T47D (cell line): ENCODE results near the gene PIWIL1.

Source experiments
- DNase-seq, 2 experiments: peaks; one replicate each; pipeline versions ENCODE4 v3.0.0 to v3.0.0-alpha.2; 2011 to 2012; ENCODE audit warnings: low read depth in 1 of 2, low spot score in 1 of 2
- JUND ChIP-seq: IDR thresholded peaks from 2 replicates; pipeline ENCODE4 v1.6.1; 2012; ENCODE audit warnings: low read depth
- in situ Hi-C: cut with HindIII; loops from 2 replicates; pipeline ENCODE4 v1.10.0; 2016; ENCODE audit warnings: low sequenced_read_pairs, low pct_unique_long_range_greater_than_20kb

PIWIL1 gene

DNA sequence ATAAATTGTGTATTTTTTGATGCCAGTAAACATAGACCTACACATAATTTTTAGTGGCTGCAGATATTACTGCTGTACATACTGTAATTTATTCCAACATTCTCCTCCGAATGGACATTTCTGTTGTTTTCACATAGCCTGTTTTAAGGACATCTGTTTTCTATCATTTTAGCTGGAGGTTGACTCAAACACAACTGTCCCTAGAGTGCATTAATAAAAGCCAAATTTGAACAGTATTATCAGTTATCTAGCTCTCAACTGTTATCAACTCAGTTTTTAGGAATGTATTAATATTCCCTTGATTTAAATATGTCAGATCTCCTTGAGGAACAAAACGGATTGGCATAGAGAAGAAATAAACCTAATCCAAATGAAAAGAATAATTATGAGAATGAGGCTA, 17.2 kb upstream of the PIWIL1 start:
- in situ Hi-C loops: no loop called here
- no peak for TF ChIP-seq JUND
- DNase-seq: no peak

DNA sequence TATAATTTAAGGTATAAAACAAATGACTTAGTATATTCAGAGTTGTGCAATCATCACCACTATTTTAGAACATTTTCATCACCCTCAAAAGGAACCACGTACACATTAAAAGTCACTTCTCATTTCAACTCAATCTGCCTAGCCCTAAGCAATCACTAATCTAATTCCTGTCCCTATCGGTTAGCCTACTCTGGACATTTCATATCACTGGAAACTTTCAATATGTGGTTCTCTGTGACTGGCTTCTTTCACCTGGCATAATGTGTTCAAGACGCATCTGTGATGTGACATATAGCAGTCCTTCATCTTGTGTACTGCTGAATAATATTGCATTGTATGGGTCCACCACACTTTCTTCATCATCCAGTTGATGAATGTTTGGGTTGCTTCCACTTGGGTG, 15.4 kb upstream of the PIWIL1 start:
- no peak for DNase-seq
- in situ Hi-C loops: no loop called here

GRCh38 chr12:130330685-130331084, 7.0 kb upstream of the PIWIL1 start:
- DNase-seq: no peak
- no peak for TF ChIP-seq JUND
- in situ Hi-C loops: no loop called here

More for the DNA sequence above, 15.4 kb upstream of the PIWIL1 start:
- no peak for TF ChIP-seq JUND

- TF ChIP-seq JUND: no peak
- no peak for DNase-seq
- in situ Hi-C loops: no loop called here
These were observed 6.5 kb upstream of the PIWIL1 start for GRCh38 chr12:130331146-130331545.

GRCh38 chr12:130333341-130333740, 4.3 kb upstream of the PIWIL1 start:
- TF ChIP-seq JUND: no peak
- in situ Hi-C loops: no loop called here
- DNase-seq: no peak

- no peak for DNase-seq
- in situ Hi-C loops: no loop called here
- no peak for TF ChIP-seq JUND
These were observed 3.3 kb upstream of the PIWIL1 start for GRCh38 chr12:130334399-130334798.

DNA sequence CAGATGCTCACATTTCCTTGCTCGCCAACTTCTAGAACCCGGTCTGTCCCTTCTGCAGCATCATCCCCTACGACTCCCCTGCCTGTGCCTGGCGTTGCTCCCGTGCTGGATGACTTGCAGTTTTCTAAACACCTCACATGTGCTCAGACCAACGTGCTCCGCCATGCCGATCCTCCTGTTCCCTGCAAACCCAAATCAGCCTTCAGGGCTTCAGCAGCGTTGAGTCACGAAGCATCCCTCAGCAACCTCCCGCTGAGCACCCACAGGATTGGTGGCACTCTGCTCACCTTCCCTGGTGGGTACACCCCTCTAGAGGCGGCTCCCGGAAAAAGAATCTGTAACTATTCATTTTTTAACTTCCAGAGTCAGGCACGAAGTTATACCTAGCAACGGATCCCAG, 2.8 kb upstream of the PIWIL1 start:
- TF ChIP-seq JUND: no peak
- no peak for DNase-seq
- in situ Hi-C loops: no loop called here

- no peak for TF ChIP-seq JUND
- DNase-seq: peak; percentile 82 to 85
- in situ Hi-C loops: no loop called here
These were observed 1.9 kb upstream of the PIWIL1 start for GRCh38 chr12:130335517-130336392.

- no peak for DNase-seq
- in situ Hi-C loops: no loop called here
These were observed 782 bp upstream of the PIWIL1 start for GRCh38 chr12:130336723-130337487.

GRCh38 chr12:130338794-130339601, 1.3 kb downstream of the PIWIL1 start:
- in situ Hi-C loops: no loop called here
- no peak for DNase-seq
- TF ChIP-seq JUND: no peak

More at GRCh38 chr12:130336723-130337487, 782 bp upstream of the PIWIL1 start:
- TF ChIP-seq JUND: no peak

GRCh38 chr12:130339951-130340350, 2.3 kb downstream of the PIWIL1 start:
- in situ Hi-C loops: no loop called here
- no peak for TF ChIP-seq JUND
- no peak for DNase-seq

DNA sequence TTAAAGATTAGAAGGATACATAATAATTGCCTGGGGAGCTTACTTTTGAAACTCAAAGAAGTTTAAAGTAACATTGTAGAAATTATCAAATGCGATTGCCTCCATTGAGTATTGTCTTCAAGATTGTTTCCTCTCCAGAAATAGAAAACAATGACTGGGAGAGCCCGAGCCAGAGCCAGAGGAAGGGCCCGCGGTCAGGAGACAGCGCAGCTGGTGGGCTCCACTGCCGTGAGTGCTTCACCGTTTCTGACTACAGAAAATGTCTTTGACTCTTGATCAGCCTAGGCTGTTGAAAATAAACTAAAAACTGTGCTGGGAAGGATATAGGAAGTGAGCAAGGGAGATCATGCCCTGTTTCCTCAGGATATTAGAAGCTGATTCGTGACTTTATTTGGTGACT, 4.8 kb downstream of the PIWIL1 start:
- in situ Hi-C loops: no loop called here
- no peak for DNase-seq
- no peak for TF ChIP-seq JUND
